Activated CD8-positive, alpha-beta memory T cell treated with anti-CD3 and anti-CD28 coated beads, Interleukin-2, amount 50 U/mL, for 1 hour (primary cell): Measurements from ENCODE around the gene ACTG1.

Source experiments
- DNase-seq: peaks from one replicate; pipeline ENCODE4 v3.0.0-alpha.2; 2020; ENCODE audit errors: extremely low read depth

The ACTG1 gene

GRCh38 chr17:81481073-81481799 lies 31.4 kb downstream of the ACTG1 start:
- peak; percentile 22 for DNase-seq

DNA sequence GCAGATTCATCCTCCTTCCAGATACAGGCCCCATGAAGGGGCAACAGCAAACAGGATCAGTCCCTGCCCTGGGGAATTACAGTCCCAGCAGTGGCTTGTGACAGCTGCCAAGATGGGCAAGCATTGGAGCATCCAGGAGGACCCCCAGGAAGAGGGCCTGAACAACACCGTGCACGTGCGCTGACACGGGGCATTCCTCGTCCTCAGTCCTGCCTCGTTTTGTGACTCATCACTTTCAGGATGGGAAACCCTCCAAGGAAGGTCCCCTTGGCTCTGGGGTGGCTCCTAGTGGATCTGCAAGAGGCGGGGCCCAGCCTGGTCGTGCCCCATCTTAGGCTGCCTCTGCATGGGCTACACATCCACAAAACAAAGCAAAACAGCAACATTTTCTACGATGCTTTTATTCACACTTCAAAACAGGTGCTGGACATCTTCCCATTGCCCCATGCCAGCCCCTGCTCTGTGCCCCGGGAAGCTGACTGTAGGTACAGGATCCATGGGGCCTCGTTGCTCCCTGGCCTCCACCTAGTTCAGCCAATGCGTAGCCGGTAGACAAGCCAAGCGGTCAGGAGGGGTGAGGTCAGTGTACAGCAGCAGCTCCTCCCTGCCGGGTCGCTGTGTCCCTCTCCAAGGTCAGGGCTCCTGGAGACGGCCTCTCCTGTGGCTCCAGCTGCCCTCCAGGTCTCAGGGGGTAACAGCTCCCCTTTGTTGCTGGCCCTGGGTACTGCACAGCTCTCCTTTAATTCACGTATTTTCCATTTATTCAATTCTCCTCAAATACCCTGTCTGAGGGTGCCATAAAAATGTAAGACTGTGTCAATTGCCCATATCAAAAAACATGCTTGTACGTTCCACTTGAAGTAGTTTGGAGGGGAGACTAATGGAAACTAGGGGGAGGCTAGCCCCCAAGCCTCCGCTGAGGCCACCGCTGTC lies 32.2 kb downstream of the ACTG1 start:
- DNase-seq: no peak

DNA sequence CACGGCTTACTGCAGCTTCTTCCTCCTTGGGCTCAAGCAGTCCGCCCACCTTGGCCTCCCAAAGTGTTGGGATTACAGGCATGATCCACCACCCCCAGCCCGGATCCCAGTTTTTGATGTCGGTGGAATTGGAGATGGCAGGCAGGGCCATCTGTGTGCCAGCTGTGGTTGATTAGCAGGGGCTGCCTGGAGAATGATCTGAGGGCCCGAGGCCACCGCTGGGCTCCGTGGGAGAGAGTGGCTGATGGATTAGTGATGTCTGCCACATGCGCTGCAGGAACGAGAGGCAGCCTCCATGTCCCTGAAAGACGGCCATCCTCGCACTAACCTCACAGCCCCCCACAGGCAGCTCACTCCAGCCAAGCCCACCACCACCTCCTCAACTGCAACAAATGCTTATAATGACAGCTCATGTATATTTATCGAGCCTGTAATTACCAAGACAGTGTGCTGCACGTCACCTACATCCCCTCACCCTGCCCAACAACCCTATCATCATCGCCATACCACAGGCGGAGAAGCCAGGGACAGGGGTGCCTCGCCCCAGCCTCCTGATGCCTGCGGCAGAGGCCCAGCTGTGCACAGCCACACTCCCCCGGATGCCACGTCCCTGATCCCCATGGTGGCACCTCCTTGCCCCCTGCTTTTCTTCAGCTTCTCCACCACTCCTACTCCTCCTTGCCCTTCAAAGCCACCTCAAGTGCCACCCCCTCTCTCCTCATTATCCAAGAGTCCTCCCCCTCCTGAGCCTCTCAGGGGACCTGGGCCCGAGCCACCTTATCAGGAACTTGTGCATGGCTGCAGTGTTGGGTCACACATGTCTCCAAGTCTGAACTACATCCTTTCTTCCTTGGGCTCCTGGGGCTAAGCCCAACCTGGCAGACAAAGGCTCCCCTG lies 33.2 kb downstream of the ACTG1 start:
- DNase-seq: no peak

DNA sequence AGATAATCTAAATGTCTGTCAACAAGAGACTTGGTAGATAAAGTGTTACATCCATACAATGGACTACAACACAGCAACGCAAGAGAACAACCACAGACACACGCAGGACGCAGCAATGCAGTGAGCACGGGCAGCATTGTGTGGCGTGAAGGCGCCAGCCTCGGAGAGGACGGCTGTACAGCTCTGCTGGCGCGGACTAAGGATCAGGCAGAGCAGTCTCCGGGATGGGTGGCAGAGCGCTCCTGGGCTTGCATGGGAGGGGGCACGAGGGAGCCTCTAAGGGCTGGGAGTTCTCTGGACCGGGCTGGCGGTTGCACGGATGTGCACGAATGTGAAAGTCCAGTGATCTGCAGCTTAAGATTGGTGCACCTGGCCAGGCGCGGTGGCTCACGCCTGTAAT lies 34.5 kb downstream of the ACTG1 start:
- DNase-seq: no peak

GRCh38 chr17:81477173-81477572 lies 35.4 kb downstream of the ACTG1 start:
- no peak for DNase-seq

DNA sequence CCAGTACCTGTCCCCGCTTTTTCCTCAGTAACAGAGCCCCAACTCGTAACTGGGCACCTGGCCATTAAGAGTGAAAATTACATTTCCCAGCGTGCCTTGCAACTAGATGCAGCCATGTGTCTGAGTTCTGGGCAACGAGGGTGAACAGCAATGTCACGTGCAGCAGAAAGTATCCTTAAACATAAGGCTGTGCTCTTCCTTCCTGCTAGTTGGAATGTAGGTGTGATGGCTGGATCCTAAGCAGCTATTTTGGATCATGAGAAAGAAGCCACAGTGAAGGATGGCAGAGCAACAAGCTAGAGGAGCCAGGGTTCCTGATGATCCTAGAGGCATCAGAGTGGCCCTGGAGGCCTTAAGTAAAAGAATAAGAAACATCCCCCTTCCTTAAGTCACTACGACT lies 36.0 kb downstream of the ACTG1 start:
- no peak for DNase-seq

- DNase-seq: no peak
Measured at GRCh38 chr17:81476097-81476496, 36.5 kb downstream of the ACTG1 start.

DNA sequence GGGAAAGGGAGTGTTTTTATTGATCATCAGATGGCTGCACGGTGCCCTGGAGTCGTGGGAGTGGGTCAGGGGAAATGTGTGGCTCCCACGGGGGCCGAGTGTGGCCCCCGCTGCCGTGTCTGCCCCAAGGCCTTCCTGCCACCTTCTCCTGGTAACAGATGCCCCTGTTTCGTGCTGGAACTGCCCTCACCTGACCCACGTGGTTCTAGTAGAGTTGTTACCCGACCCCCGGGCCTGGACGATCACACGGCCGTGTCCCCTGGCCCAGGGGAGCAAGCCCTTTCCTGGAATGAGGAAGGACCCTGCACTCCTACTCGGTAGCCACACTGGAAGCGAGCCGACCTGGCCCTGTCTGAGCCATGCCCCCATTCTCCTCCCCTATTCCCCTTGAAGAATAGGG lies 37.6 kb downstream of the ACTG1 start:
- no peak for DNase-seq

- no peak for DNase-seq
Measured at GRCh38 chr17:81473019-81473418, 39.6 kb downstream of the ACTG1 start.

- DNase-seq: no peak
Measured at GRCh38 chr17:81471818-81472456, 40.7 kb downstream of the ACTG1 start.

GRCh38 chr17:81470944-81471817 lies 41.4 kb downstream of the ACTG1 start:
- DNase-seq: no peak

DNA sequence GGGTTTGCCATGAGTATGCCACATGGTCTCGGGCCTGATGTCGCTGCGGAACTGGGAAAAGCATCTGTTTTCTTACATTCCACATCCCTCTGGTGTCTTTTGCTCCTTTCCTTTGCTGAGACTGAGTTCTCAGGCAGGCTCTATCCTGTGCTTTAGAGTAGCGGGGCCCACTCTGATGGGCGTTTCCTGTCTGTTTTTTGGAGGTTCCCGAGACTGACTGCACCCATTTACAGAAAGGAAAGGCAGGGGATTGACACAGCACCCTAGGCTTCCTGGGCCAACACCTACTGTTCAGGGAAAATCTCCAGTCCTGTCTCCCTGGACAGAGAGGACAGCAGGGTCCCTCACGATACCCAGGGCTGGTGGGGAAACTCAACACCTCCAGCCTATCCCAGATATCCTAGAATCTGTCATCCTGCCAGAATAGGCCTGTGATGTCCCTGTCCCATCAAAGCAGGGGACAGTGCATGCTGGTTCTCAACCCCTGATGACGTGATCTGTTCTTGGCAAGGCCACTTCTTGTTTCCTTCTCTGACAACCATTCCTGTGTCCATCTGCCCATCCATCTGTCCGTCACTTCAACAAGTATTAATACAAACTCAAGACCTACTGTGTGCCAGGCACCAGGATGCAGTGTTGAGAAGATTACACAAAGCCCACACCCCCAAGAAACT lies 42.2 kb downstream of the ACTG1 start:
- DNase-seq: no peak

DNA sequence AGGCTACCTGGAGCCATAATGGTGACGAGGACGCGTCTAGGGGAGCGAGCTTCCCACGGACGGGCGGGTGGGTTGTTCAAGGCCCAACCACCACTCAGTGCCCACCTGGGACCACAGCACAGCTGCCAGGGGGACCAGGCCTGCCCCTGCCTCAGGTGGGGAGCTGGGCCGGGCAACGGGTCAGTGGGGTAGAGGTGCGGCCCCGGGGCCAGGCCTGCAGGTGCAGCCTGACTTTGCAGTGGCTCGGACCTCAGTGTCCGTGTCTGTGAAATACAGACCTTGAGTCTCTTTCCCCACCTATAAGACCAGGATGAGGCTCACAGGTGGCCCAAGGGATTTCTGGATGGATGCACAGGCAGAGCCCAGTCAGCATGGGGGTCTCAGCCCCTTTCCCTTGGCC lies 43.3 kb downstream of the ACTG1 start:
- DNase-seq: no peak

- no peak for DNase-seq
Measured at GRCh38 chr17:81468770-81469121, 43.9 kb downstream of the ACTG1 start.

- no peak for DNase-seq
Measured at GRCh38 chr17:81468111-81468769, 44.4 kb downstream of the ACTG1 start.

DNA sequence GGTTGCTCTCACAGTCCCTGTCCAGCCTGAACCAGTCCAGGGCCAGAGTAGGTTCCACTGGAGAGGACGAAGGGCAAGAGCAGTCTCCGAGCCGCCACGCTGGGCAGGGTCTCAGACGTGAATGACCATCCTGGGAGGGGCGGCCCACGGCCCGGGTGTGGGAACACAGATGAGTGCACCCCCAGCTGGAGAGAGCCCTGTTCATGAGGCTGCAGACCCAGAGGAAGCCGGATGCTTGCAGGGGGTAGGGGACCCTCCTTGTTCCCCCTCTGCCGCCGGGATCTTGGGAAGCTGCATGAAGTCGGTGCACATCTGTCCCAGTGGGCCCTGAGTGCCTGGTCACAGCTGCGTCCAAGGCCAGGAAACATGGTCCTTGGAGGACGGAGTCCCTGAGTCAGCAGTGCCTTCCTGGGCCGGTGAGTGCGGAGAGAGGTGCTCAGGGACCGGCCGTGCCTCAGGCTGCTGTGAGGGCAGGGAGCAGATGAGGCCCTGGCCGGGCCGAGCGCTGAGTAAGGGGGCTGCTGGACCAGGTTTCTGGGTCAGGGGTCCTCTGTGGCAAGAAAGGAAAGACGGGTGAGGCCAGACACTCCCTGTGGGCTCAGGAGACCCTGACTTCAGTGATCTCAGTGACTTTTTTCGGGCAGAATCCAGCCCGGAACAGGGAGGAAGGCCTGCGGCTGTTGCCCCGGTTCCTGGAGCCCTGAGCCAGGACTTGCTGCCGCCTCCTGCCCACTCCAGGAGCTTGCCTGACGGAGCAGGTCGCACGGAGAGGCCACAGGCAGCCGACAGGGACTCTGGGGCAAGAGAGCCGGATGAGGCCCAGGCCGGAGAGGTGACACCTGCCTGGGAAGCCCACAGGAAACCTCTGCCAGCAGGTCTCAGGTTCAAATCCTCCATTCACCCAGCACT lies 45.8 kb downstream of the ACTG1 start:
- DNase-seq: no peak

DNA sequence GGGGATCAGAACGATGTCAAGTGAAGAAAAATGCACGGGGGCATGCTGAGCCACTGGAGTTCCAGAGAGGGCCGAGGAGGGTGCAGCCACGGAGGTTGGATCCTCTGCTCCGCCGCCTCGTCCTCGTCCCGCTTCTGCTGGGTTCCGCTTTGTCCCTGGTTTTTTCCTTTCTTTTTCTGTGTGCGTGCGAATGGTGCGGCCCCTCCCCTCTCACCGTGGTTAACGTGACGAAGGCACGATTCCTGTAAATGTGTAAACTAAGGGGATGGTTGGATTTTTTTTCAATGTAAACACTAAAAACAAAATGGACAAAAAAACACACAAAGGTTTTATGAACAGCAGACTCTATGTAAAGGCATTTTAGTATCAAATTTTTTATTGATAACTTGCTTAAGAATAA lies 46.7 kb downstream of the ACTG1 start:
- no peak for DNase-seq

DNA sequence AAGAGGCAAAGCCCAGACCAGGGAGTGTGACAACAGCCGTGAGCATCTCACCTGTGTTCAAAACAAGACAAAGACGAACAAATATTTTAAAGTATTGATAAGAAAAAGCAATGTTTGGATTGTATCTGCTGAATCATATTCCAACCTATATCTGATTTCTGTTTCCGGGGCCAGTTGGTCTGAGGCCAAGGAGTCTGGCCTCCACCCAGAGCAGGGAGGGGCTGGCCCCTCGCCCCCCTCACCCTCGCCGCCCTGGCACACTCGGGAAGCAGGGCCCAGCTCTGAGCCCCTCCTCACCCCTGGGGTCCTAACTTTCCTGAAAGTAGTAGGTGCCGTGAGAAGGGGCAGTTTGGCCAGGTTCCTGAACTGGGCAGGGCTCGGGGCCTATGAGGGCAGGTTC lies 48.0 kb downstream of the ACTG1 start:
- DNase-seq: no peak

DNA sequence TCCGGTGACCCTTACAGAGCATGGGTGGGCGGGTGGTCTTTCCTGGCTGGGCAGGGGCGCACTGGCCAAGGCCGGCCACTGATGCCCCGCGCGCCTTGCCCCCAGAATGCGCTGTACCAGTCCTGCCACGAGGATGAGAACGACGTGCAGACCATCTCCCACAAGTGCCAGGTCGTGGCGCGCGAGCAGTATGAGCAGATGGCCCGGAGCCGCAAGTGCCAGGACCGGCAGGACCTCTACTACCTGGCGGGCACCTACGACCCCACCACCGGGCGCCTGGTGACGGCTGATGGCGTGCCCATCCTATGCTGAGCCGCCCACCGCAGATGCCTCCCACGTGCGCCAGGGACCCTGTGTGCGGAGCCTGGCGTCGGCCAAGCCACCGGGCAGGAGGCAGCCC lies 49.1 kb downstream of the ACTG1 start:
- DNase-seq: no peak
